Fibroblast of lung (primary cell): ENCODE results near the gene GPER1.

Source experiments
- CTCF ChIP-seq, 2 donors: IDR thresholded peaks in 1 of 2; conservative IDR thresholded peaks in 1 of 2; 1 replicate in 1 of 2; 2 replicates in 1 of 2; pipeline ENCODE4 v1.5.1; 2011 to 2012; ENCODE audit warnings: low read length in 2 of 2, control low read depth in 1 of 2, inconsistent platforms in 1 of 2, low read depth in 1 of 2, mild to moderate bottlenecking in 1 of 2
- EZH2 ChIP-seq: IDR thresholded peaks from 2 replicates; pipeline ENCODE4 v1.5.1; 2012; ENCODE audit warnings: low read length, control low read depth, mild to moderate bottlenecking; ENCODE audit errors: missing control alignments

- no peak for TF ChIP-seq CTCF (conservative IDR thresholded peaks at IDR 0.05 in 1 of 2, IDR thresholded peaks at IDR 0.05 in 1 of 2; ENCODE audit: low read depth in 1 of 2, low read length in 2 of 2)
- no peak for TF ChIP-seq EZH2
Measured at GRCh38 chr7:1119201-1119600, 31.3 kb downstream of the GPER1 start.
